OCI-LY3 (cell line): ENCODE measurements around the gene TSC1.

Source experiments
- CTCF ChIP-seq: fragments of 200-600, 300-600 bp; sonication (generic); IDR thresholded peaks from 2 replicates; pipeline ENCODE4 v1.5.1; 2014; ENCODE audit warnings: antibody characterized with exemption, low read length, low read depth
- EZH2phosphoT487 ChIP-seq: fragments of 200-600 bp; shearing (Covaris generic); IDR thresholded peaks from 2 replicates; pipeline ENCODE4 v1.6.1; 2018; ENCODE audit warnings: antibody characterized with exemption, mixed run types, low read depth

GRCh38 chr9:132901858-132902831 is 42.3 kb downstream of the TSC1 start:
- TF ChIP-seq CTCF: peak; percentile 93
- no peak for TF ChIP-seq EZH2phosphoT487
